AG04449 (cell line): ENCODE data around the gene BBOF1.

Source experiments
- CTCF ChIA-PET: fragments of 350-600 bp; formaldehyde crosslinking; extraction: SDS; loops from one replicate; lab custom pipeline; 2021; ENCODE audit warnings: antibody characterized with exemption; lab: Yijun Ruan, JAX
- POLR2A ChIA-PET: fragments of 400-600, 350-600 bp; formaldehyde crosslinking; extraction: SDS; loops from one replicate; lab custom pipeline; 2020; ENCODE audit warnings: antibody characterized with exemption, inconsistent platforms; lab: Yijun Ruan, JAX
- DNase-seq: peaks from one replicate; pipeline ENCODE4 v3.0.0-alpha.2; 2010; ENCODE audit warnings: low read depth, low spot score
- H3K4me3 ChIP-seq: 2 replicates; pipeline ENCODE4 v1.5.1; 2011; ENCODE audit warnings: low read depth, mild to moderate bottlenecking, control low read depth, low read length
- TF ChIP-seq, protein P1 (sequence below): IDR thresholded peaks from one replicate; pipeline ENCODE4 v1.5.1; 2011; ENCODE audit warnings: mild to moderate bottlenecking, moderate library complexity, low read length, control low read depth, inconsistent platforms; ENCODE audit not compliant: insufficient read depth; ENCODE audit errors: missing control alignments

Gene BBOF1

DNA sequence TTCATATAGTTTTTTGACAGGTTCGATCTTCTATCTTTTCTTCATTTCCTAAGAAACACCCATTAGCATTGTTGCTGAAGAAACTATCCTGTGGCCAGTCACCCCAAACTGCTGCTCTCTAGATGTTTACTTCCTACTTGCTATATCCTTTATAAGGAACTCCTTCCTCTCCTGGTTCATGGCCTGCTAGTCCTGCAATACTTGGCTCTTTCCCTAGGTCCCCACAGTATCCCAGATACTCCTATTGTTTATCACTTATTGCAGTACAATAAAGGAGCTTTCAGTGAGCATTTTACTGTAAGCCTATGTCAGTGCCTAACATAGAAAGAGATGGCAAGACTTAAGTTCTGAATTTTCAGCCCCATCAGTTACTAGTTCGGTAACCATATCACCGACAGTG, 62.3 kb downstream of the BBOF1 start:
- H3K4me3 ChIP-seq: no peak overlapping the region
- DNase-seq: no peak
- TF ChIP-seq, protein P1, sequence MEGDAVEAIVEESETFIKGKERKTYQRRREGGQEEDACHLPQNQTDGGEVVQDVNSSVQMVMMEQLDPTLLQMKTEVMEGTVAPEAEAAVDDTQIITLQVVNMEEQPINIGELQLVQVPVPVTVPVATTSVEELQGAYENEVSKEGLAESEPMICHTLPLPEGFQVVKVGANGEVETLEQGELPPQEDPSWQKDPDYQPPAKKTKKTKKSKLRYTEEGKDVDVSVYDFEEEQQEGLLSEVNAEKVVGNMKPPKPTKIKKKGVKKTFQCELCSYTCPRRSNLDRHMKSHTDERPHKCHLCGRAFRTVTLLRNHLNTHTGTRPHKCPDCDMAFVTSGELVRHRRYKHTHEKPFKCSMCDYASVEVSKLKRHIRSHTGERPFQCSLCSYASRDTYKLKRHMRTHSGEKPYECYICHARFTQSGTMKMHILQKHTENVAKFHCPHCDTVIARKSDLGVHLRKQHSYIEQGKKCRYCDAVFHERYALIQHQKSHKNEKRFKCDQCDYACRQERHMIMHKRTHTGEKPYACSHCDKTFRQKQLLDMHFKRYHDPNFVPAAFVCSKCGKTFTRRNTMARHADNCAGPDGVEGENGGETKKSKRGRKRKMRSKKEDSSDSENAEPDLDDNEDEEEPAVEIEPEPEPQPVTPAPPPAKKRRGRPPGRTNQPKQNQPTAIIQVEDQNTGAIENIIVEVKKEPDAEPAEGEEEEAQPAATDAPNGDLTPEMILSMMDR: no peak
- ChIA-PET CTCF (no interaction called here), POLR2A (no interaction called here)

GRCh38 chr14:74083161-74083560, 64.0 kb downstream of the BBOF1 start:
- TF ChIP-seq, protein P1: no peak
- H3K4me3 ChIP-seq: peak overlapping the region; percentile 62
- ChIA-PET POLR2A (no interaction called here), CTCF (interaction anchor here (1.3 to 2.6 kb wide), 6 partner anchors 11 to 44 kb away, joined by 3 to 6 read pairs (median 4); no protein-coding TSS in a partner anchor)
- DNase-seq: no peak

GRCh38 chr14:74083784-74084276, 64.7 kb downstream of the BBOF1 start:
- no peak for DNase-seq
- POLR2A ChIA-PET: interaction anchor here (0.6 kb wide), 1 partner anchor 86 kb away, joined by 3 read pairs; no protein-coding TSS in a partner anchor
- CTCF ChIA-PET: interaction anchor here (1.3 to 2.6 kb wide), 5 partner anchors 11 to 45 kb away, joined by 3 to 6 read pairs (median 4); no protein-coding TSS in a partner anchor
- TF ChIP-seq, protein P1: no peak
- peak overlapping the region; percentile 62 for H3K4me3 ChIP-seq

GRCh38 chr14:74084277-74085046, 65.3 kb downstream of the BBOF1 start, which contains the start of the genes ALDH6A1 and LIN52:
Gene ALDH6A1, minus strand, starts transcription at chr14:74084453. Its CDS starts 59 bp downstream, at chr14:74084394.
Gene LIN52, plus strand, starts transcription at chr14:74084956. Its CDS starts 19 bp downstream, at chr14:74084975.
- ChIA-PET CTCF (interaction anchor here (2.6 kb wide), 1 partner anchor 36 kb away, joined by 6 read pairs; no protein-coding TSS in a partner anchor), POLR2A (no interaction called here)
- TF ChIP-seq, protein P1: no peak
- peak; percentile 100 for DNase-seq
- H3K4me3 ChIP-seq: peak within 1 kb of the TSS; percentile 92

- DNase-seq: no peak
- ChIA-PET POLR2A (no interaction called here), CTCF (no interaction called here)
- H3K4me3 ChIP-seq: peak overlapping the region; percentile 92
- TF ChIP-seq, protein P1: no peak
Measured at GRCh38 chr14:74085047-74085637, 66.0 kb downstream of the BBOF1 start.

- TF ChIP-seq, protein P1: no peak
- CTCF ChIA-PET: no interaction called here
Measured at GRCh38 chr14:74085828-74086227, 66.7 kb downstream of the BBOF1 start.

More at GRCh38 chr14:74085828-74086227, 66.7 kb downstream of the BBOF1 start:
- H3K4me3 ChIP-seq: peak overlapping the region; percentile 92
- no peak for DNase-seq
- POLR2A ChIA-PET: no interaction called here
